HG02678 (cell line): ENCODE results near the gene BCKDHA.
"Not testable (repeated sequence)": the region's sequence is repeated elsewhere in the genome, so short reads cannot be mapped to it uniquely, and the experiment has no call there.

Source experiments
- ATAC-seq: cut with Tn5 transposase; IDR thresholded peaks from one replicate; pipeline ENCODE4 v1.9.1; 2021; ENCODE audit warnings: mild to moderate bottlenecking, moderate library complexity; ENCODE audit not compliant: unreplicated experiment

The BCKDHA gene

GRCh38 chr19:41401483-41401882 lies 3.9 kb downstream of the BCKDHA start:
- ATAC-seq, result no peak

GRCh38 chr19:41402010-41402409 lies 4.4 kb downstream of the BCKDHA start:
- no peak for ATAC-seq

DNA sequence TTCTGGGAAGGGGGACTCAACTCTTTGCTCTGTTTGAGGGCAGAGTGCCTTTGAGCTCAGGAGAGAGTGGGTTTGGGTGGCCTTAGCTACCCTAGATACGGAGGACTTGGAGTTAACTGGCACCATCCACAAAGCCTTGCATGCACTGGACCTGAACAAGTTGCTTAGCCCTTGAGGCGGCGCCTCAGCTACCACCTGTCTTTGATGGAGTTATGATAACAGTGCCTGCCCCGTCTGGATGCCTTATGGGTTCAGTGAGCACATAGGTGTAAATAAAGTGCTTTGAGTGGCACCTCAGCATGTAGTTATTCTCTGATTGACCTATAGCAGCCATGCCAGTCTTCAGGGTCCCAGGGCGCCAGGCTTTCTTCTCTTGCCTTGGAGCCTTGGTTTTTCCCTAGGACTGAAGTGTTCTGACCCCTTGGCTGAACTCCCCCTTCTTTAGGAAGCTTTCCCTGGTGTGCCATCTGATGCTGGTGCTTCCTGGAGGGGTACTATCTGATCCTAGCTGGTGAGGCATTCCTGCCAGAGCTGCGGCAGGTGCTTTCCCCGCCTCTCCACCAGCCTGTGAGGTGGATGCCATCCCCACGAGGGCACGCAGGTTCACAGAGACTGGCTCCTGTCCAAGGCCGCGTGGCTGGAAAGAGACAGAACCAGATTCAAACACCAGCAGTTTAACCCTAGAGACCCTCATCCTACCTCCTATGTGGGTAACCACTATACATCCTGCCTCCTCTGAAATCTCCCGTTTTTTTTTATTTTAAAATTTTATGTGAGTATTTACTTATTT lies 5.8 kb downstream of the BCKDHA start:
- ATAC-seq, result no peak

DNA sequence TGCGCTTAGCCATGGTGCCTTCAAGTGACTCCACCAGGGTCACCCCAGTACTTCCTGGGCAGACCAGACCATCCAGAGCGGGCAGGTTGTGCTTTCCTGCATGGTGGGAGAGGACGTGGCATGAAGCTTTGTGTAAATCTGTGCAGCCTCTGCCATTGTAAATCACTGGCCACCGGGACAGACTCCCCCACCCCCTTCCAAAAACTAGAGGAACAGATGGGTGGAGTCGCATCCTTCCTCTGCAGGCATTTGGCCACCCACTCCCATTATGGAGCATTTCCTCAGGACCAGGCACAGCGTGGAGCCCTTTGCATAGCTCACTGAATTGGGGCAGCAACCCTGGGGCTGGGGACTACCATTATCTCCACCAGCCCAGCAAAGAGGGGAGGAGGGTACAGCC lies 8.2 kb downstream of the BCKDHA start:
- ATAC-seq, result no peak

DNA sequence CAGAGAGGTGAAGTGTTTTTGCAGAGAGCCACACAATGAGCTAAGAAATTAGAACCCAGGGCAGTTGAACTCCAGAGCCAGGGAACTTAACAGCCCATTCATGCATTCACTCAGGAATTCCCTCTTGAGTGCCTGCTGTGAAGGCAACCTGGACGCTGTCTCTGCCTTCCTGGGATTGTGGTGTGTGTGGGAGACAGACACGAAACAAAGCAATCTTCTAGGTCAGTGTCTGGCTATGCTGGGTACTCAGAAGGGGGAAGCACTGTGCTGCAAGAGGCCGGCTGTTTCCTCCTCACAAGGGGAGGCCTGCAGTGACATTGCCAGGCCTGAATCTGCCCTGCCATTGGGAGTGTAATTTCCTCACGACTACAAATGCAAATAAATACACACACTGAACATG lies 9.7 kb downstream of the BCKDHA start:
- no peak for ATAC-seq

DNA sequence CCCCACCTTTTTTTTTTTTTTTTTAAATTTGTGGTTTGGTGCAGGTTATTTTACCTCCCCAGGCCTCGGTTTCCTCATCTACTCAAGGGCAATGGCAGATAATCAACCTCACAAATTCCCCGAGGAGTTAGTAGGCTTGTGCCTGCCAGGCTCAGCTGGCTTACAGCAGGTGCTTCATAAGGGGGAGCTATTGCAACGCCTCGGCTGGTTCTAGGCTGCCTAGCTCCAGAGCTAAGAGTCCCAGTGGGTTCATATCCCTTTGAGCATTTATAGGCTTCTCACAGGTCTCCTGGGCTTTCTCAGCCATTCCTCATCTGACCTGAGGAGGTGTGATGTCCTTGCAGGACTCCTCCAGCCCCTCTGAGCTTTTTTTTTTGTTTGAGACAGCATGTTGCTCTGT lies 10.6 kb downstream of the BCKDHA start:
- ATAC-seq, result no peak

DNA sequence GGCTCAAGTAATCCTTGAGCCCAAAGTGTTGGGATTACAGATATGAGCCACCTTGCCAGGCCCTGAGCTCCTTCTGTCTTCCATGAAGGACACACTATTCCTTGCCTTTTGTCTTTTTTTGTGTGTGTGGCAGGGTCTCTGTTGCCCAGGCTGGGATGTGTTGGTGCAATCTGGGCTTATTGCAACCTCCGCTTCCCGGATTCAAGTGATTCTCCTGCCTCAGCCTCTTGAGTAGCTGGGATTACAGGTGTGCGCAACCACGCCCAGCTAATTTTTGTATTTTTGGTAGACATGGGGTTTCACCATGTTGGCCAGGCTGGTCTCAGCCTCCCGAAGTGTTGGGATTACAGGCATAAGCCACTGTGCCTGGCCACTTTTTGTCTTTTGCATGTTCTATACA lies 11.2 kb downstream of the BCKDHA start:
- ATAC-seq, result not testable (repeated sequence)

- no peak for ATAC-seq
These were observed 11.7 kb downstream of the BCKDHA start for GRCh38 chr19:41409288-41409687.

- no peak for ATAC-seq
These were observed 12.9 kb downstream of the BCKDHA start for GRCh38 chr19:41410336-41411054.

- ATAC-seq, result no peak
These were observed 13.7 kb downstream of the BCKDHA start for GRCh38 chr19:41411100-41411967.

- no peak for ATAC-seq
These were observed 14.3 kb downstream of the BCKDHA start for GRCh38 chr19:41411968-41412265.

DNA sequence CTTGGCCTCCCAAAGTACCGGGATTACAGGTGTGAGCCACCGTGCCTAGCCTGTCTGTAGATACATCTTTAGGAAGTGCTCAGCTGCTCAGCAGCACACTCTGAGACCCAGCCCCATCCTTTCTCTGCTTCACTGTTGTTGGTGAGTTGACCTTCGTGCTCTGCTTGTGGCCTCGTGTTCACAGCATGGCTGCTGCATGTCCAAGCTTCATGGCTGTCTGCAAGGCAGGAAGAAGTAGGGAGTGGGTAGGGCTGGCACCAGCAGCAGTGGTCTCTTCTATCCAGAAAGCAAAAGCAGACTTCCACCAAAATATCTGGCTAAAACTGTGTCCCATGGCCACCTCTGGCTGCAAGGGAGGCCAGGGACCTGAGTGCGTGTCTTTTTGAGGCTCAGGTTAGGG lies 15.3 kb downstream of the BCKDHA start:
- ATAC-seq, result no peak

DNA sequence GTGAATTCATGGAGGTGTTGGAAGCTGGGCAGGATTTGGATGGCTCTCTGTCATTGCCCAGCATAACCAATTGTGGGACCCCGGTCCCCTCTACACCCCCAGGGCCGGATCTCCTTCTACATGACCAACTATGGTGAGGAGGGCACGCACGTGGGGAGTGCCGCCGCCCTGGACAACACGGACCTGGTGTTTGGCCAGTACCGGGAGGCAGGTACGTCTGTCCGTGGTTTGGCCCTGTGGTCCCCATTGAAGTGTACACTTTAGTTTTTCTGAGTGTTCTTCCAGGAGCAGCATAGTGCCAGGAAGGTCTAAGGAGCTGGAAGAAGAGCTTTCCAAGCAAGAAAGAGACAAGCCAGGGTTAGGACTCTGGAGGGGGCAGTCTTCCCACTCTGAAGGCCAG lies 16.3 kb downstream of the BCKDHA start:
- ATAC-seq, result no peak

DNA sequence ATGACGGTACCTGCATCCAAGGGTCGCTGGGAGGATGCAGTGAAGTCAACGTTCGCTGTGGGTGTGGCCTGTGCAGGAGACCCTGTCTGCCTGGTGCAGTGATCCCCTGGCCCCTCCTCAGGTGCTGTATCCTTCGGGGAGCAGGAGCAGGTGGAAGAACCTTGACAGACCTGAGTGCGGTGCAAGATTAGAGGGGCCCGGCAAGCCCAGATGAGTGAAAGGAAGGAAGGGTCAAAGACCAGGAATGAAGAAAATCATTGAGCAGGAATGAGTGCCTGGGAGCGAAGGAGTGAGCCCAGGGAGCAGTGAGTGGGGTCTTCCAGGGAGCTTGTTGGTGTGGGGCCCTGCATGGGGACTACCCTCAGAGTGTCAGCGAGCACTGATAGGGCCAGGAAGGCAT lies 16.8 kb downstream of the BCKDHA start:
- no peak for ATAC-seq

DNA sequence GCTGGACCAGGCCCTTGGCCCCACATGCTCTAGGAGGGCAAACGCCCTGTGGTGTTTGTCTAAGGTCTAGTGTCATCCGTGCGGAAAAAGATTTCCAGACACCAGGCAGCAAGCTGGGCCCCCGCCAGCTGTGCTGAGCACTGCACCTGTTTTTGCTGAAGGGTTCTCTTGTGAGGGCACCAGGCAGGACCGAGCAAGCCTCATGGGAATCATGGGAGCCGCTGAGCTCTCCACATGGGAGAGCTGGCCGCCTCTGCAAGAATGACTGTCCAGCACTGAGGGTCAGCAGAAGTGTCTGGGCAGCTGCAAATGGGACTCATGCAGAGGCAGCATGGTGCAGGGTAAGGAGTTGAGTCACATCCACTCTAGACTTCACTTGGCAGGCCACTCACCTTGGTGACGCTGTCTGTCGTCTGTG lies 17.5 kb downstream of the BCKDHA start:
- ATAC-seq, result no peak

DNA sequence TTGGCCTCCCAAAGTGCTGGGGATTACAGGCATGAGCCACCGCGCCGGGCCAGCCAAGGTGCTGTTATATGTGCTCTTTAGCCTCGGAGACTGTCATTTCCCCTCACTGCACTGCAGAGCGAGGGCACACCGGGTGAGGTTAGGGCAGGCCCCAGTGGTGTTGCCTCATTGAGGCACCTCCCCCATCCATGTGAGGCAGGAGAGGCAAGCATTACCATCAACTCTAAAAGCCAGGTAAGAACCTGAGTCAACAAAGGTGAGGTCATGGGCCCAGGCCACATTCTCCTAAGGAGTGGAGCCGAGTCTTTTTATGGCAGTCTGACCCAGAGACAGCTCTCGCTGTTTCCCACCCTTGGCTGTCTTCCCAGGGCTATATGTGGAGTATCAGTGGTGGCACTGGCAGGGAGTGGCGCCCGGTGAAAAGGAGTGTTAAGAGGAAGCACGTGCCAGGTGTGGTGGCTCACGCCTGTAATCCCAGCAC lies 18.6 kb downstream of the BCKDHA start:
- no peak for ATAC-seq

- ATAC-seq, result no peak
These were observed 22.7 kb downstream of the BCKDHA start for GRCh38 chr19:41420101-41420880.

DNA sequence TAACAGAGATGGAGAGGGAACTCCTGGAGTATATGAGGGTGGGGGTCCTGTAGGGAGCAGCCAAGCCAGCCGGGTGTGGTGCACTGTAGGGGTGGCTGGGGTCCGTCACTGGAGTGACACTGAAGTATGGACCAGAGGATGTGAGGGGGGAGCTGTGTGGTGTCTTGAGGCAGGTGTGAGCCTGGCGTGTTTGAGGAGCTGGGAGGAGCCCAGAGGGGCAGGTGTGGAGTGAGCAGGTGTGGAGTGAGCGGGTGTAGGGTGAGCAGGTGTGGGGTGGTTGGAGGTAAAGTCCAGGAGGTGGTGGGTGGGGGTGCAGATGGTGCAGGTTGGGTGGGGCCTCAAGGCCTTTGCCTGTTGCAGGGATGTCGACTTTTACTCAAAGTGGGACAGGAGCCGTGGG lies 23.7 kb downstream of the BCKDHA start:
- no peak for ATAC-seq

DNA sequence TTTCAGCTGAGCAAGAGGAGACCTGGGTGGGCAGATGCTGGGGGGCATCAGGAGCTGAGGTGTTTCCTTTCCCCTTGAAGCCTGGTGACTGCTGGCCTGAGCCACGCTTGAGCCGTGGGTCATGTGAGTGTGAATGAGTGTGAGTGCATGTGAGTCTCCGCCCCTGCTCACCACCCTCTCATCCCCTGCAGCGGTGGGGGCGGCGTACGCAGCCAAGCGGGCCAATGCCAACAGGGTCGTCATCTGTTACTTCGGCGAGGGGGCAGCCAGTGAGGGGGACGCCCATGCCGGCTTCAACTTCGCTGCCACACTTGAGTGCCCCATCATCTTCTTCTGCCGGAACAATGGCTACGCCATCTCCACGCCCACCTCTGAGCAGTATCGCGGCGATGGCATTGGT lies 24.4 kb downstream of the BCKDHA start:
- no peak for ATAC-seq

DNA sequence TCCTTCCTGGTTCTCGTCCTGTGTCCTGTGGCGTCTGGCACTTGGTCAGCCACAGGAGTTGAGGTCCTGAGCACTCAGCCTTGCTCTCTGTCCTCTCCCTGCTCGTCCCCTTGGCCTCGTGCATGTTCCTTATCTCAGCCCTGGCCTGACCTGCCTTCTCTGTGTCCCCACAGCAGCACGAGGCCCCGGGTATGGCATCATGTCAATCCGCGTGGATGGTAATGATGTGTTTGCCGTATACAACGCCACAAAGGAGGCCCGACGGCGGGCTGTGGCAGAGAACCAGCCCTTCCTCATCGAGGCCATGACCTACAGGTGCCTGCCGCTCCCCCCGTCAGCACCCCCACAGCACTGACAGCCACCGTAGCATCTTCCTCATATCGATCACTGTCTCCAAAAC lies 24.8 kb downstream of the BCKDHA start:
- ATAC-seq, result no peak

DNA sequence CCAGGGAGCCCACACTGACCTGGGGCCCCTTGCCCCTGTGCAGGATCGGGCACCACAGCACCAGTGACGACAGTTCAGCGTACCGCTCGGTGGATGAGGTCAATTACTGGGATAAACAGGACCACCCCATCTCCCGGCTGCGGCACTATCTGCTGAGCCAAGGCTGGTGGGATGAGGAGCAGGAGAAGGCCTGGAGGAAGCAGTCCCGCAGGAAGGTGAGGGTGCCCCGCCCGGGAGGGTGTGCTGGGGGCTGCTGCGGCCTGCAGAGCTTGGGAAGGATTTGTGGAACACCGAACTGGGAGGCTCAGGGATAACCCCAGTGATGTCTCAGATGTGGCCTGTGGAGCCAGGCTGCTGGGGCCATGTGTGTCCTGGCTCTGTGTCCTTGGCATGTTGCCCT lies 25.3 kb downstream of the BCKDHA start:
- no peak for ATAC-seq
